Brain microvascular endothelial cell (primary cell): ENCODE results near the gene C11orf21.
A peak's percentile ranks its signal among the peaks of the same experiment; 100 is the strongest.

Experiments used
- DNase-seq: peaks from one replicate; pipeline ENCODE4 v3.0.0-alpha.2; 2020
- H3K27ac ChIP-seq: fragments of 250-450 bp; sonication (Bioruptor Pico); 2 replicates; pipeline ENCODE4 v1.5.1; 2020; ENCODE audit warnings: mild to moderate bottlenecking, moderate library complexity
- H3K27me3 ChIP-seq: fragments of 250-450 bp; sonication (Bioruptor Pico); replicated peaks from 2 replicates; pipeline ENCODE4 v1.5.1; 2020; ENCODE audit warnings: mild to moderate bottlenecking
- H3K36me3 ChIP-seq: fragments of 250-450 bp; sonication (Bioruptor Pico); replicated peaks from 2 replicates; pipeline ENCODE4 v1.5.1; 2020; ENCODE audit warnings: mild to moderate bottlenecking
- H3K4me3 ChIP-seq: 2 replicates; pipeline ENCODE4 v1.5.1; 2011; ENCODE audit warnings: low read depth, mild to moderate bottlenecking, control low read depth, low read length, moderate library complexity
- in situ Hi-C: cut with HindIII; loops from 2 replicates; pipeline ENCODE4 v1.10.0; 2017; ENCODE audit warnings: low sequenced_read_pairs, low pct_ligation_motif_present
- TF ChIP-seq, protein P1 (sequence below): IDR thresholded peaks from 2 replicates; pipeline ENCODE4 v1.5.1; 2011; ENCODE audit warnings: low read depth, mild to moderate bottlenecking, moderate library complexity, low read length, control low read depth, inconsistent platforms; ENCODE audit errors: missing control alignments

C11orf21 gene

DNA sequence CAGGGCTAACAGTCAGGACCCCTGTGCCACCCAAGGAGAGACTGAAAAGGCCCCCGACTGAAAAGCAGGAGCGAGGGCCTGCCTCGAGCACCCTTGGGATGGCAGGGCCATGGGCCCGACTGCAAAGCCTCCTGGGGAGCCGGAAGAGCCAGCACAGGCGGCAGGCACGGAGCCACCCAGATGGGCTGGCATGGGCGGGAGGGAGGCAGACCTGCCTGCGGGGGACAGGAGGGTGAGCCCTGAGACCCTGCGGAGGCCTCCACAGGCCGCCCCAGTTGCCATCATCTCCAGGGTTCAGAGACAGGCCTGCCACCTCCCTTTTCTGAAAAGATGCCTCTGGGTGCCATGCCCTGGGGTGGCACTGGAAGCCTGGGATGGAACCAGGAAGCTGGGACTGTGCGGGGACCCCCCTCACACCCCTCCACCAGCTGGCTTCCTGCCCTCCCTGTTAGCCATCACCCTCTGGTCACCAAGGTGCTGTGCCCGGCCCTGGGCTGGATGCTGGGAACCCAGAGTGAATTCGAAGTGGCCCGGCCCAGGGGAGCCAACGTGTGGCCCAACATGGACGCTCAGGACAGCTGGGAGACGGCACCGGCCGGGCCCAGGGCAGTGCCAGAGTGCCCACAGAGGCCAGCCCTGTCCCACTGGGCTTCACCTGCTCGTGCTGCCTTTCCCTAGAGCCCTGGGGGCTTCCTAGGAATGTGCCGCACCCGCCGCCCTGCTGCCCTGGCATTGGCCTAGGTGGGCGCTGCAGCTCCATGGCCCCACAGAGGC is 13.9 kb upstream of the C11orf21 start:
- in situ Hi-C loops, result no loop called here
- H3K27me3 ChIP-seq, result no peaks in the 10 kb centered on the region
- no peak overlapping the region for H3K27ac ChIP-seq
- H3K4me3 ChIP-seq, result no peak overlapping the region
- no peak for DNase-seq
- TF ChIP-seq, protein P1, sequence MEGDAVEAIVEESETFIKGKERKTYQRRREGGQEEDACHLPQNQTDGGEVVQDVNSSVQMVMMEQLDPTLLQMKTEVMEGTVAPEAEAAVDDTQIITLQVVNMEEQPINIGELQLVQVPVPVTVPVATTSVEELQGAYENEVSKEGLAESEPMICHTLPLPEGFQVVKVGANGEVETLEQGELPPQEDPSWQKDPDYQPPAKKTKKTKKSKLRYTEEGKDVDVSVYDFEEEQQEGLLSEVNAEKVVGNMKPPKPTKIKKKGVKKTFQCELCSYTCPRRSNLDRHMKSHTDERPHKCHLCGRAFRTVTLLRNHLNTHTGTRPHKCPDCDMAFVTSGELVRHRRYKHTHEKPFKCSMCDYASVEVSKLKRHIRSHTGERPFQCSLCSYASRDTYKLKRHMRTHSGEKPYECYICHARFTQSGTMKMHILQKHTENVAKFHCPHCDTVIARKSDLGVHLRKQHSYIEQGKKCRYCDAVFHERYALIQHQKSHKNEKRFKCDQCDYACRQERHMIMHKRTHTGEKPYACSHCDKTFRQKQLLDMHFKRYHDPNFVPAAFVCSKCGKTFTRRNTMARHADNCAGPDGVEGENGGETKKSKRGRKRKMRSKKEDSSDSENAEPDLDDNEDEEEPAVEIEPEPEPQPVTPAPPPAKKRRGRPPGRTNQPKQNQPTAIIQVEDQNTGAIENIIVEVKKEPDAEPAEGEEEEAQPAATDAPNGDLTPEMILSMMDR, result no peak
- no peaks in the 10 kb centered on the region for H3K36me3 ChIP-seq

DNA sequence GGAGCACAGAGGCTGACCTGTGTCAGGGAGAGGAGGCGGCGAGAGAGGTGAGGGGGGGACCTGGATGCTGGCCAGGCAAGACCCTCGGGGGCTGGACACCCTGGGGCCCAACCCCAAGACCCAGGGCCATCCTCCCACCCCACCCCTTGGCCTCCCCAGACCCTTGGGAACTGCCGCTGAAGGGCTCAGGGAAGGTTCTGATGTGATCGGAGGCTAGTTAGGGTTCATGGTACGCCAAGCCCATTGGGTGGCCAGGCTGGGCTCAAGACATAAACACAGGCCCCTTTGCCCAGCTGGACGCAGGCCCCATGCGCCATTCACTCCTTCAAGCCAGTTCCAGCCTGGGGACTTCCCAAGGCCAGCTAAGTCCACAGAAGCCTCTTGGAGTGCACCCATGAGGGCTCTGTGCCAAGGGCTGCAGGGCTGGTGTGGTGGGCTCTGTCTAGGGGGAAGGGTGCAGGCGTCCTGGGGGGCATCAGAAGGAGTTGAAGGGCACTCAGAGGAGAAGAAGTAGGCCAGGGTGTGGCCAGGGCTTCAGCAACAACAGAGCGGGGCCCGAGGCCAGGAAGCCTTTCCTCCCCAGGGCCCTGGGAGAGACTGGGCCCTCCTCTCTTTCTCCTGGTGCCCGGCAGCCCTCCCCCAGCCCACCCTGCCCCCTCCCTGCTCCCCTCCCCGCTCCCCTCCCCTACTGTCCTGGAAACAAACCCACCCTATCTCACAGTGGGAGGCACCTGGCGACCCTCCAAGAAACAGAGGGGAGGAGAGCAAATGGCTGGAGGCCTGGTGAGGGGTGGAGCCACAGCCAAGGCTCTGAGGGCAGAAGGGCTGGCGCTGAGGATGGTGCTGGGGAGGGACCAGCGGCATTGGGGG is 13.0 kb upstream of the C11orf21 start:
- no peaks in the 10 kb centered on the region for H3K36me3 ChIP-seq
- TF ChIP-seq, protein P1, result no peak
- peak; percentile 19 for DNase-seq
- no peak overlapping the region for H3K27ac ChIP-seq
- in situ Hi-C loops, result no loop called here
- no peak overlapping the region for H3K4me3 ChIP-seq
- H3K27me3 ChIP-seq, result no peaks in the 10 kb centered on the region

DNA sequence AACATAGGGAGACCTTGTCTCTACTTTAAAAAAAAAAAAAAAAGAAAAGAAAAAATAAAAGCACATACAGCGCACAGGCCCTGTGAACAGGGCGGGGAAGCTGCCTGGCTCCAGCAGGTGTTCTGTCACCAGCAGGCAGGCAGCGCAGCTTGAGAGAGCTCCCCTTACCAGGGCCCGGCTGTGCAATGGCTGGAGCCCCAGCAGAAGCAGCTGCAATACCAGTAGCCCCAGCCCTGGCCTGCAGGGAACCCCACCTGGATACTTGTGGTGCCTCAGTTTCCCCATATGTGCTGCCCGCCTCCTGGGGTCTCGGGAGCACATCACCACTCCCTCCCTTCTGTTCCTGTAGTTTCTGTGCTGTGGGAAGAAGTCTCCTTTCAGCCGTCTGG is 12.4 kb upstream of the C11orf21 start:
- Histone ChIP-seq H3K27me3 (no peaks in the 10 kb centered on the region), H3K4me3 (no peak overlapping the region), H3K36me3 (no peaks in the 10 kb centered on the region), H3K27ac (no peak overlapping the region)
- no peak for DNase-seq
- TF ChIP-seq, protein P1, result no peak
- in situ Hi-C loops, result no loop called here

DNA sequence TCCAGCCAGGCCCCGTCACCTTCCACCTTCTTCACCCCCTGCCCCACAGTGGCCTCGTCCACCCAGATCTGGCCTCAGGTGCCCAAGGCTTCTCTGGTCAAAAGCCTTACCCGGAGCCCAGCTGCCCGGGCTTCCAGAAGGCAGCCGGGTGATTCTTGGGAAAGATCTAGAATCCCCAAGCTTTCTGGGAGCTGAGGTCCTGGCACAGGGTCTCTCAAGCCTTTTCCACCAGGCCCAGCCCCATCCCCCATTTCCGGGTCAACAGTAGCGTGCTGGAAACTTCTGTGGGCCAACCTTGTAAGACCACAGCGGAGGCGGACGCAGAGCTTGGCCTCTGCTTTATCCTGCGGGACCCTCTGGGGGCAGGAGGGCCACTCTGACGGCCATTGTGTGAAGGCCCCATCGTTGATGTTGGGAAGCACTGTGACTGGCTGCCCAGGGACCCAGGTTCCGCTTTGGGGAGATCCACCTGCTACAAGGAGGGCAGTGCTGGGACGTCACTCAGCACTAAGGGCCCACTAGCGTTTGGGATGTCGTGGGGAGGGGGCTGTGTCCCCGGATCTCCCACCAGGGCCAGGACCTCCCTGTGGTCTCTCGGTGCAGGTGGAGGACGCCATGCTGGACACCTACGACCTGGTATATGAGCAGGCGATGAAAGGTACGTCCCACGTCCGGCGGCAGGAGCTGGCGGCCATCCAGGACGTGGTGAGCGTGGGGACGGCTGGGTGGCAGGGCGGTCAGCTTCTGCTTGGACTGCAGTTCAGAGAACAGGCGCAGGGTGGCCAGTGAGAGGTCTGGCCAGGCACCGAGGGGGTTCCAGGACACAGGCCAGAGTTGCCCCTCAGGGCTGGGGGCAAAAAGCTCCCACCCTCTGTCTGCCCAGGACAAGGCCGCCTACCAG is 11.6 kb upstream of the C11orf21 start:
- DNase-seq, result no peak
- in situ Hi-C loops, result no loop called here
- TF ChIP-seq, protein P1, result peak; percentile 10
- Histone ChIP-seq H3K27ac (no peak overlapping the region), H3K4me3 (no peak overlapping the region), H3K36me3 (no peaks in the 10 kb centered on the region), H3K27me3 (no peaks in the 10 kb centered on the region)

DNA sequence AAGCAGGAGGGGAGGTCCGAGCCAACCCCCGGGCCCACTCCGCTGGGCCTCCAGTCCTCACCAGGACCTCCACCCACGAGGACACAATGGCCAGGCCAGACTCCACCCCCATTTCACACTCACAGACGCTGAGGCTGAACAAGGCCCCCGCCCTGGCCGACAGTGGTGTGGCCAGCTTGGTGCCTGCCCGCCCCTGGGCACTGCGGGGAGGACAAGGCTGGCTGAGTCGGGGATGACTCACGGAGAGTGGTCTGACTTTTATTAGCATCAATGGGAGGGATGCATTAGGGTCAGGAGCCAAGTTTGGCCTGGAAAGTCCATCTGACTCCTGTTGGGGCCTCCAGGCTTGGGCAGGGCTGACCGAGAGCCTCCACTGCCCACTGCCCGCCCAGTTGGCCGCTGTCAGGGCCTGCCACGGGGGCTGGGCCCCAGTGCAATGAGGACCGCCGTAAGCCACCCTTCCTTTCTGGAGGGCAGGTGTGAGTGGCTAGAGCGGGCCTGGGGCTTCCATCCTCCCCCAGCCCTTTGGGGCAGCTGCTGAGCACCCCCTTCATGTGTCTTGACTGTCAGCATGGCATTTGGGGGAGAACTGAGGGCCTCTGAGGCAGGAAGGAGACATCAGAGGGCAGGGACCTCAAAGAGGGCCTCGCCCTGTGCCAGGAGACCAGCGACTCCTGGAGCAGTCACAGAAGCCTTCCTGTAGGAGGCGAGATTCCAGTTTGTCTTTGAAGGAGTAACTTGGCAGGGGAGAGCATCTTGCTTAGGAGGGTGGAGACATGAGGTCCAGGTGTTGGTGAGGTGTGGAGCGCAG is 10.7 kb upstream of the C11orf21 start:
- in situ Hi-C loops, result no loop called here
- Histone ChIP-seq H3K36me3 (no peaks in the 10 kb centered on the region), H3K4me3 (no peak overlapping the region), H3K27me3 (no peaks in the 10 kb centered on the region), H3K27ac (no peak overlapping the region)
- DNase-seq, result peak; percentile 16
- TF ChIP-seq, protein P1, result no peak
